Kidney glomerular epithelial cell (primary cell): Measurements from ENCODE around the gene MACROD2.
"Not testable (repeated sequence)": the region's sequence is repeated elsewhere in the genome, so short reads cannot be mapped to it uniquely, and the experiment has no call there.

ENCODE experiments used
- DNase-seq: peaks from one replicate; lab custom pipeline; 2025; lab: John Stamatoyannopoulos, UW

Gene MACROD2

GRCh38 chr20:13995086-13995665 is at the start of gene MACROD2:
TSS of gene MACROD2 (plus strand) at chr20:13995516.
- peak; percentile 94 for DNase-seq

GRCh38 chr20:13947719-13948118 is 47.6 kb upstream of the MACROD2 start:
- no peak for DNase-seq

- DNase-seq = no peak
Measured at GRCh38 chr20:13953227-13953626, 42.1 kb upstream of the MACROD2 start.

GRCh38 chr20:13960119-13960518 is 35.2 kb upstream of the MACROD2 start:
- DNase-seq = no peak

GRCh38 chr20:13960525-13960924 is 34.8 kb upstream of the MACROD2 start:
- no peak for DNase-seq

GRCh38 chr20:13984211-13984610 is 11.1 kb upstream of the MACROD2 start:
- no peak for DNase-seq

- DNase-seq = no peak
Measured at GRCh38 chr20:13990465-13990864, 4.9 kb upstream of the MACROD2 start, which contains the start of gene SEL1L2. TSS of gene SEL1L2 (minus strand) at chr20:13990614. CDS start at chr20:13990534, 80 bp downstream.

GRCh38 chr20:13991311-13991710 is 4.0 kb upstream of the MACROD2 start:
- DNase-seq = no peak

- not testable (repeated sequence) for DNase-seq
Measured at GRCh38 chr20:13991955-13992354, 3.4 kb upstream of the MACROD2 start.

GRCh38 chr20:13995841-13996240 is 525 bp downstream of the MACROD2 start:
- no peak for DNase-seq

GRCh38 chr20:13996265-13996664 is 949 bp downstream of the MACROD2 start:
- no peak for DNase-seq

GRCh38 chr20:14000917-14001316 is 5.6 kb downstream of the MACROD2 start:
- DNase-seq = no peak

- no peak for DNase-seq
Measured at GRCh38 chr20:14005996-14006395, 10.7 kb downstream of the MACROD2 start.

GRCh38 chr20:14009208-14009607 is 13.9 kb downstream of the MACROD2 start:
- DNase-seq = no peak

- DNase-seq = no peak
Measured at GRCh38 chr20:14012671-14013070, 17.4 kb downstream of the MACROD2 start.

GRCh38 chr20:14030991-14031390 is 35.7 kb downstream of the MACROD2 start:
- DNase-seq = no peak

- no peak for DNase-seq
Measured at GRCh38 chr20:14033310-14033709, 38.0 kb downstream of the MACROD2 start.

GRCh38 chr20:14036567-14036966 is 41.3 kb downstream of the MACROD2 start:
- no peak for DNase-seq

GRCh38 chr20:14044712-14045276 is 49.5 kb downstream of the MACROD2 start:
- DNase-seq = not testable (repeated sequence)

- no peak for DNase-seq
Measured at GRCh38 chr20:14046534-14046933, 51.2 kb downstream of the MACROD2 start.

- no peak for DNase-seq
Measured at GRCh38 chr20:14049111-14049510, 53.8 kb downstream of the MACROD2 start.

- DNase-seq = no peak
Measured at GRCh38 chr20:14051454-14051853, 56.1 kb downstream of the MACROD2 start.

GRCh38 chr20:14055127-14055742 is 59.9 kb downstream of the MACROD2 start:
- peak; percentile 64 for DNase-seq

GRCh38 chr20:14062171-14062570 is 66.9 kb downstream of the MACROD2 start:
- no peak for DNase-seq
